MM.1S (cell line): ENCODE data around the gene CAPZA2.

ENCODE experiments used
- DNase-seq: peaks from one replicate; pipeline ENCODE4 v3.0.0-alpha.2; 2015
- H2AFZ ChIP-seq: fragments of 300-600 bp; sonication (generic); 2 replicates; pipeline ENCODE4 v1.6.0; 2016; ENCODE audit warnings: antibody characterized with exemption, low read length
- H3F3A ChIP-seq: fragments of 300-600 bp; sonication (generic); 2 replicates; pipeline ENCODE4 v1.6.1; 2016; ENCODE audit warnings: mild to moderate bottlenecking, antibody characterized with exemption, low read length, moderate library complexity, mixed read lengths; ENCODE audit not compliant: insufficient read depth
- H3K27ac ChIP-seq: fragments of 300-600 bp; sonication (generic); 2 replicates; pipeline ENCODE4 v1.5.1; 2016; ENCODE audit warnings: mild to moderate bottlenecking, low read length
- H3K27me3 ChIP-seq: fragments of 300-600 bp; sonication (generic); replicated peaks from 2 replicates; pipeline ENCODE4 v1.6.0; 2016; ENCODE audit warnings: low read length; ENCODE audit not compliant: insufficient read depth
- H3K36me3 ChIP-seq: fragments of 300-600 bp; sonication (generic); replicated peaks from 2 replicates; pipeline ENCODE4 v1.6.1; 2016; ENCODE audit warnings: mild to moderate bottlenecking, low read length, mixed read lengths; ENCODE audit not compliant: insufficient read depth
- H3K4me1 ChIP-seq: fragments of 300-600 bp; sonication (generic); 2 replicates; pipeline ENCODE4 v1.6.1; 2016; ENCODE audit warnings: low read length, mixed read lengths
- H3K4me2 ChIP-seq: fragments of 300-600 bp; sonication (generic); 2 replicates; pipeline ENCODE4 v1.6.0; 2016; ENCODE audit warnings: low read depth, low read length
- H3K4me3 ChIP-seq: fragments of 300-600 bp; sonication (generic); 2 replicates; pipeline ENCODE4 v1.5.1; 2016; ENCODE audit warnings: low read length, mixed read lengths
- H3K79me2 ChIP-seq: fragments of 300-600 bp; sonication (generic); 2 replicates; pipeline ENCODE4 v1.6.1; 2016; ENCODE audit warnings: mixed run types, low read length, mixed read lengths
- H3K9ac ChIP-seq: fragments of 300-600 bp; sonication (generic); 2 replicates; pipeline ENCODE4 v1.6.1; 2016; ENCODE audit warnings: low read length, mixed read lengths
- H3K9me2 ChIP-seq: fragments of 300-600 bp; sonication (generic); replicated peaks from 2 replicates; pipeline ENCODE4 v1.6.1; 2016; ENCODE audit warnings: mild to moderate bottlenecking, low read length, mixed read lengths; ENCODE audit not compliant: insufficient read depth
- H3K9me3 ChIP-seq: fragments of 300-600 bp; sonication (generic); replicated peaks from 2 replicates; pipeline ENCODE4 v1.6.1; 2016; ENCODE audit warnings: mild to moderate bottlenecking, low read length, mixed read lengths; ENCODE audit not compliant: insufficient read depth
- H4K20me1 ChIP-seq: fragments of 300-600 bp; sonication (generic); 2 replicates; pipeline ENCODE4 v1.6.1; 2016; ENCODE audit warnings: mild to moderate bottlenecking, low read length, moderate library complexity, mixed read lengths; ENCODE audit not compliant: insufficient read depth
- EZH2 ChIP-seq: fragments of 300-600 bp; sonication (generic); optimal IDR thresholded peaks from 2 replicates; pipeline ENCODE3; 2017; ENCODE audit warnings: low read depth, mild to moderate bottlenecking, antibody characterized with exemption, low read length, mixed read lengths
- EZH2phosphoT487 ChIP-seq: fragments of 300-600 bp; sonication (generic); IDR thresholded peaks from 2 replicates; pipeline ENCODE4 v1.6.1; 2018; ENCODE audit warnings: antibody characterized with exemption, low read length
- TF ChIP-seq, protein P1 (sequence below): fragments of 300-600 bp; sonication (generic); IDR thresholded peaks from 2 replicates; pipeline ENCODE4 v1.5.1; 2016; ENCODE audit warnings: antibody characterized with exemption, low read length, mixed read lengths

The CAPZA2 gene

DNA sequence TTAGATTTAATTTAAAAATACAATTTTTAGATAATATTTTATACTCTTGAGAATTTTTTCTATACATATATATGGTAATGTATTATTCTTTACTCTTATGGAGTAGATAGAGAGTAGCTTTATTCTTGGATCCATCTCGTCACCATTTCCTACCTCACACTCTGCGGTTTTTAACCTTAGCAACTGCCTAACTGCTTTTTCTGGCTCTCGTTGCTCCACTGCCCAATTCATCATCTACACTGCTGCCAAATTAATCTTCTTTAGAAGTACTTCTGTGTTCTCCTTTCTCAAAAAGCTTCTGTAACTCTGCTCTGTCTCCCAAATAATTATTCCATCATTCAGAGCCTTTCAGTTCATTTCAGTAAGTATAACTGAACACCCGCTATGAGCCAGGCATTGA, 35.3 kb downstream of the CAPZA2 start:
- Histone ChIP-seq H3K4me2 (no peak overlapping the region), H3K27ac (no peak overlapping the region), H3K9me2 (no peaks in the 10 kb centered on the region), H3K4me3 (no peak overlapping the region), H3K9me3 (no peaks in the 10 kb centered on the region), H3K9ac (no peak overlapping the region), H2AFZ (no peak overlapping the region), H3K27me3 (no peaks in the 10 kb centered on the region), H3F3A (no peaks in the 10 kb centered on the region), H3K79me2 (peaks cover 67% of the 10 kb centered on the region), H3K4me1 (0 out of 2 replicates have a peak, but pooled peaks cover 4% of the 10 kb centered on the region), H4K20me1 (peaks cover 7% of the 10 kb centered on the region; the same call in 1 of the 2 replicates), H3K36me3 (peaks cover 9% of the 10 kb centered on the region)
- no peak for DNase-seq
- no peak for TF ChIP-seq EZH2
- no peak for TF ChIP-seq EZH2phosphoT487
- TF ChIP-seq, protein P1, sequence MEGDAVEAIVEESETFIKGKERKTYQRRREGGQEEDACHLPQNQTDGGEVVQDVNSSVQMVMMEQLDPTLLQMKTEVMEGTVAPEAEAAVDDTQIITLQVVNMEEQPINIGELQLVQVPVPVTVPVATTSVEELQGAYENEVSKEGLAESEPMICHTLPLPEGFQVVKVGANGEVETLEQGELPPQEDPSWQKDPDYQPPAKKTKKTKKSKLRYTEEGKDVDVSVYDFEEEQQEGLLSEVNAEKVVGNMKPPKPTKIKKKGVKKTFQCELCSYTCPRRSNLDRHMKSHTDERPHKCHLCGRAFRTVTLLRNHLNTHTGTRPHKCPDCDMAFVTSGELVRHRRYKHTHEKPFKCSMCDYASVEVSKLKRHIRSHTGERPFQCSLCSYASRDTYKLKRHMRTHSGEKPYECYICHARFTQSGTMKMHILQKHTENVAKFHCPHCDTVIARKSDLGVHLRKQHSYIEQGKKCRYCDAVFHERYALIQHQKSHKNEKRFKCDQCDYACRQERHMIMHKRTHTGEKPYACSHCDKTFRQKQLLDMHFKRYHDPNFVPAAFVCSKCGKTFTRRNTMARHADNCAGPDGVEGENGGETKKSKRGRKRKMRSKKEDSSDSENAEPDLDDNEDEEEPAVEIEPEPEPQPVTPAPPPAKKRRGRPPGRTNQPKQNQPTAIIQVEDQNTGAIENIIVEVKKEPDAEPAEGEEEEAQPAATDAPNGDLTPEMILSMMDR: no peak

DNA sequence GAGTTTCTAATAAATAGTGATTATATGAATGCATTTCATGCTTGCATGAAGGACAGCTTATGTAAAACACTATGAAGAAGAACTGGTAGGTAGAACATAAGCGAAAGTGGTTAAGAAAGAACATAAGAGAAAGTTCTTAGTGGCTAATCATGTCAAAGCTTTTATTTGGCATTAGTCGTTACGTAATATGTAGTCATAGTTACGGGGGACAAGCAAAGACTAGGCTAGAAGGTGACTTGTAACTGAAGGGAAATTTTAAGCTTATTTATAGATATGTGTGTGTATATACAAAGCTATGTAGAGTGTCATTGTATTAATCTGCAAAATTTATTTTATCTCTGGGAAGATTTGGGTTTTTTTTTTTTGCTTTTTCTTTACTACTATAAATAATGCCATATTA, 36.9 kb downstream of the CAPZA2 start:
- H3K36me3 ChIP-seq: peaks cover 5% of the 10 kb centered on the region; the same call in 1 of the 2 replicates
- H4K20me1 ChIP-seq: peaks cover 7% of the 10 kb centered on the region; the same call in 1 of the 2 replicates
- no peaks in the 10 kb centered on the region for H3F3A ChIP-seq
- no peak overlapping the region for H3K4me3 ChIP-seq
- no peak overlapping the region for H2AFZ ChIP-seq
- H3K79me2 ChIP-seq: peaks cover 71% of the 10 kb centered on the region
- no peak for DNase-seq
- H3K27ac ChIP-seq: no peak overlapping the region
- no peaks in the 10 kb centered on the region for H3K27me3 ChIP-seq
- H3K9ac ChIP-seq: no peak overlapping the region
- H3K4me1 ChIP-seq: 0 out of 2 replicates have a peak, but pooled peaks cover 4% of the 10 kb centered on the region
- TF ChIP-seq, protein P1: no peak
- TF ChIP-seq EZH2phosphoT487 (no peak), EZH2 (no peak)
- no peaks in the 10 kb centered on the region for H3K9me2 ChIP-seq
- H3K4me2 ChIP-seq: no peak overlapping the region
- H3K9me3 ChIP-seq: no peaks in the 10 kb centered on the region

DNA sequence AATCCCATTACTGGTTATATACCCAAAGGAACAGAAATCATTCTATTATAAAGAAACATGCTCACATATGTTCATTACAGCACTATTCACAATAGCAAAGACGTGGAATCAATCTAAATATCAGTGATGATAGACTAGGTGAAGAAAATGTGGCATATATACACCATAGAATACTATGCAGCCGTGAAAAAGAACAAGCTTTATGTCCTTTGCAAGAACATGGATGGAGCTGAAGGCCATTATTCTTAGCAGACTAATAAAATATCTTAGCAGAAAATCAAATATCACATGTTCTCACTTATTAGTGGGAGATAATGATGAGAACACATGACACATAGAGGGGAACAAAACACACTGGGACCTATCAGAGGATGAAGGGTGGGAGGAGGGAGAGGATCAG, 38.8 kb downstream of the CAPZA2 start:
- H3K4me2 ChIP-seq: no peak overlapping the region
- DNase-seq: no peak
- no peak overlapping the region for H3K9ac ChIP-seq
- no peaks in the 10 kb centered on the region for H3F3A ChIP-seq
- H3K27me3 ChIP-seq: no peaks in the 10 kb centered on the region
- H2AFZ ChIP-seq: no peak overlapping the region
- peaks cover 70% of the 10 kb centered on the region for H3K79me2 ChIP-seq
- no peaks in the 10 kb centered on the region for H3K9me3 ChIP-seq
- no peak overlapping the region for H3K27ac ChIP-seq
- TF ChIP-seq EZH2phosphoT487 (no peak), EZH2 (no peak)
- TF ChIP-seq, protein P1: no peak
- H3K4me3 ChIP-seq: no peak overlapping the region
- peaks cover 9% of the 10 kb centered on the region for H3K4me1 ChIP-seq
- H3K9me2 ChIP-seq: no peaks in the 10 kb centered on the region
- peaks cover 5% of the 10 kb centered on the region; the same call in 1 of the 2 replicates for H3K36me3 ChIP-seq
- peaks cover 4% of the 10 kb centered on the region; the same call in 1 of the 2 replicates for H4K20me1 ChIP-seq
